SJSA1 (cell line): ENCODE measurements around the gene CCR9. TPM values are rescaled to one million over a fixed set of nuclear protein-coding genes. Genes with fewer than 3 reads are reported as not detected.

ENCODE experiments used
- DNase-seq, 2 experiments: peaks; one replicate each; pipeline ENCODE4 v3.0.0-alpha.2; 2015 to 2020; ENCODE audit warnings: low spot score in 2 of 2, low read depth in 1 of 2
- H3K27ac ChIP-seq: fragments of 250-450 bp; sonication (Bioruptor Pico); 2 replicates; pipeline ENCODE4 v1.5.1; 2020; ENCODE audit warnings: mild to moderate bottlenecking, moderate library complexity
- H3K27me3 ChIP-seq: fragments of 250-450 bp; sonication (Bioruptor Pico); replicated peaks from 2 replicates; pipeline ENCODE4 v1.5.1; 2020; ENCODE audit warnings: mild to moderate bottlenecking, moderate library complexity
- H3K36me3 ChIP-seq: fragments of 250-450 bp; sonication (Bioruptor Pico); 2 replicates; pipeline ENCODE4 v1.5.1; 2020; ENCODE audit warnings: mild to moderate bottlenecking
- H3K4me1 ChIP-seq: fragments of 250-450 bp; sonication (Bioruptor Pico); replicated peaks from 2 replicates; pipeline ENCODE4 v1.6.1; 2021; ENCODE audit warnings: mild to moderate bottlenecking
- H3K4me3 ChIP-seq: fragments of 250-450 bp; sonication (Bioruptor Pico); 2 replicates; pipeline ENCODE4 v1.5.1; 2020; ENCODE audit warnings: mild to moderate bottlenecking
- H3K9me3 ChIP-seq: fragments of 250-450 bp; sonication (Bioruptor Pico); replicated peaks from 2 replicates; pipeline ENCODE4 v1.5.1; 2020; ENCODE audit warnings: mild to moderate bottlenecking
- total RNA-seq: library from RNA; depleted of rRNA; stranded (reverse); fragments of >200 nt; shearing (Covaris generic); gene quantifications from 2 replicates; pipeline ENCODE4 v1.2.3, GENCODE V29; 2014

Gene CCR9
- total RNA-seq, 1 experiment from 2014 or later = not detected

DNA sequence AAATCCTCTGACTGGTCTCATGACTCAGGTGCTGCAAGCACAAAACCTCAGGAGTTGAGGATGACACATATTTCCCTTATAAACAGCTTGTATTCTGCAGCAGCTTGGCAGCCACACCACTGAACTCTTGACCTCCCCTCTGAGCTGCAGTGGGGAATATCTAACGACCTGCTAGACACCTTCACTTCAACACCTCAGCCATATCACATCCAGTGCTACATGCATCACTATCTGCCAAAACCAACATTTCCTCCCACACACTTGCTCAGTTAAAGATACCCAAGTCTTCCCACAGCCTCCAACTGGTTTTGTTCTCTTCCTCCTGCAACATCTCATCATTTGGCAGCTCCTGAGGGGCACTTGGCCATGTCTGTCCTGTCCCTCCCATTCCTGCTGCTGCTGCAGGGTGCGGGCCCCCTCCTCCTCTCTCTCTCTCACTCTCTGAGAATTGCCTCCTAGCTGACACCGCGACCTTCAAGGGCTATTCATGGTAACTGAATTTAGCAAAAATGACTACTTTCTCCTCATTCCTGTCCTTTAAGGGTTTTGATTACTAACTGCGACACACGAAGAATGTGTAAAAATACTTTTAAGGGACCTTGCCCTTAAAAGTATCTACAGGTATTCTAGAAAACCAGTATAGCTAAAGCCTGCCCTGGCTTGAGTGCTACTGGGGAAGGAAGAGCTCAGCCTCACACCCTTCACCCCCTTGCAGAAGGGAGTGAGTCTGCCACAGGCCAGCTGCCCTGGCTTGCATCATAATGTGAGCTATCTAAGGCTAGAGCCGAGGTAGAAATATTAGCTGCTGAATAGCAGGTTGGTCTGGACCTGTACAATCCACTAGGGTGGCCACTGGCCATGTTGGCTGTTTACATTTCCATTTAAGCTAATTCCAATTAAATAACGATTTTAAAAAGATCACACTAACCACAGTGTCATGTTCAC, 5.0 kb upstream of the CCR9 start:
- Histone ChIP-seq H3K27me3 (no peaks in the 10 kb centered on the region), H3K36me3 (no peaks in the 10 kb centered on the region), H3K4me3 (no peak overlapping the region), H3K27ac (no peak overlapping the region), H3K9me3 (no peaks in the 10 kb centered on the region), H3K4me1 (no peaks in the 10 kb centered on the region)
- no peak for DNase-seq

DNA sequence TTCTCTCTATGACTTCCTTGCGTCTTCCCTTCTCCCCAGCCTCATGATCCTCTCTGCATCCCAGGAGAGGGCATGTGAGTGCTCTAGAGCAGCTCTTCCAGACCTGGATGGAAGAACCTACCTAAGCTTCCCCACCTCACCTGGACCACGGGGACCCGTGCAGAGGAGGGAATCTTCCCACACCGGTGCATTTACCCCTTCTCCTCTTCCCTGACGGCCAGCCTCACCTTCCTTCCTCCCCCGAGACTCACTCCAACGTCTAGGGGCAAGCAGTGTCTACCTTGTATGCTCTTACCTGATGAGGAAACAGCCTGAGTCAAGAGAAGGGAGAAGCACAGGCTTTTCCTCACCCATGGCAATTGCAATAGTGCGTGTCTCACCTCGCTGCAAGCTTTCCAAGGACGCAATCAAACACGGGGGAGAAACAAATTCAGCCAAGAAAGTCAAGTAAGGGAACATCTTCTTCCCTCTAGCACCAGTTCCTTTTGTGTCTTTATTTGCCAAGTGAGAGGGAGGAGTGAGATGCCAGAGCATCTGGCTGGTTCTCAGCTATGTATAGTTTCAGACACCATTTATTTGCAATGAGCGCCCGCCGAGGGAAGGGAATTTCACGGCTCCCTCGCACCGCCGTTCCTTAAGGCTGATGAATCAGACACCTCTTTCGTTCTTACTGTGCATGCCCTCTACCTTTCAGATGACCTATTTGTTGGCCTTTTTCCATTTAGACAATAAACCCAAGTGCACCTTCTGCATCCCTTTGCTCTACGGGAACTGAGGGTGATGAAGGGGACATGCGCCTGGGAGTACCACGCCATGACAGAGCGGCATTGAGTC, 1.8 kb upstream of the CCR9 start:
- no peaks in the 10 kb centered on the region for H3K27me3 ChIP-seq
- no peaks in the 10 kb centered on the region for H3K9me3 ChIP-seq
- no peak for DNase-seq
- no peak overlapping the region for H3K27ac ChIP-seq
- H3K36me3 ChIP-seq = no peaks in the 10 kb centered on the region
- H3K4me3 ChIP-seq = no peak overlapping the region
- no peaks in the 10 kb centered on the region for H3K4me1 ChIP-seq

GRCh38 chr3:45887285-45887684, 942 bp downstream of the CCR9 start:
- Histone ChIP-seq H3K27me3 (no peaks in the 10 kb centered on the region), H3K4me1 (no peaks in the 10 kb centered on the region), H3K4me3 (no peak overlapping the region), H3K9me3 (no peaks in the 10 kb centered on the region), H3K36me3 (no peaks in the 10 kb centered on the region), H3K27ac (no peak overlapping the region)
- DNase-seq = no peak

GRCh38 chr3:45887759-45888511, 1.6 kb downstream of the CCR9 start:
- DNase-seq = no peak
- H3K27me3 ChIP-seq = no peaks in the 10 kb centered on the region
- H3K27ac ChIP-seq = no peak overlapping the region
- H3K4me1 ChIP-seq = no peaks in the 10 kb centered on the region
- no peaks in the 10 kb centered on the region for H3K9me3 ChIP-seq
- no peak overlapping the region for H3K4me3 ChIP-seq
- H3K36me3 ChIP-seq = no peaks in the 10 kb centered on the region

DNA sequence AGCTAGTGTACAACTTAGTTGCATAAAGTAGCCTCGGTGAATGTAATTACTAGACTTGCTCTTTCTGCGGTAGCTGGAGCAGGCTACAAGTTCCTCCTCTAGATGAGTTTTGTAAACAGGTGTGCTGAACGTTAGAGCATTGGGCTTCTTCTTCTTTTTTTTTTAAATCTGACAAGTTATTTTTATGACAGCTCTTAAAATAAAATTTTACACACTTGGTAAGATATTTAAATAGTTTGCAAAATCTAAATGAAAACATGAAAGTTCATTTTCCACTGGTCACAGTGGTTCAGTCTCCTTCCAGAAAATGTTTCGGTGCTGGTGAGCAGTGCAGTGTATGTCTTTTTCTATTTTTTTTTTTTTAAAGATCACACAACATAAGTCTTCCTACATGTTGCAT, 3.0 kb downstream of the CCR9 start:
- H3K9me3 ChIP-seq = no peaks in the 10 kb centered on the region
- no peaks in the 10 kb centered on the region for H3K36me3 ChIP-seq
- H3K4me3 ChIP-seq = no peak overlapping the region
- no peak for DNase-seq
- no peaks in the 10 kb centered on the region for H3K27me3 ChIP-seq
- no peaks in the 10 kb centered on the region for H3K4me1 ChIP-seq
- no peak overlapping the region for H3K27ac ChIP-seq

DNA sequence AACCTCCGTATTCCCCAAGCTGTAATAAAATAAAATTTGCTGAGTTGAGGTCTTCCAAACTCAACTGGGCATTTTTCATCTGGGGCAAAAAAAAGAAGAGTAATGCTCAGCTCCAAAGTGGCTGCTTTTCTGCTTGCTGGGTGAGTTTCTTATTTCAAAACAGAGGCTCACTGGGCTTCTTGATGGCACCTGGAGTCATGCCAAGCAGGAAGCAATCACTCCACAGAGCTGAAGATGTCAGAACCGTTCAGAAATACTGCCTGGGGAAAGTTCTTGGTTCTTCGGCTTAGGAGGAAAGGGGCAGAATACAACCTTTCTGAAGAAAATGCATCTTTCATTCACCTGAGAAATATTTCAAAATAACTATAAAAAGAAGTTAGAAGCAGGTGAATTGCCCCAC, 4.1 kb downstream of the CCR9 start:
- H3K27ac ChIP-seq = no peak overlapping the region
- DNase-seq = no peak
- H3K36me3 ChIP-seq = no peaks in the 10 kb centered on the region
- no peaks in the 10 kb centered on the region for H3K4me1 ChIP-seq
- no peaks in the 10 kb centered on the region for H3K27me3 ChIP-seq
- H3K9me3 ChIP-seq = no peaks in the 10 kb centered on the region
- no peak overlapping the region for H3K4me3 ChIP-seq

GRCh38 chr3:45892161-45892560, 5.8 kb downstream of the CCR9 start:
- Histone ChIP-seq H3K4me1 (peaks cover 12% of the 10 kb centered on the region), H3K9me3 (no peaks in the 10 kb centered on the region), H3K36me3 (no peaks in the 10 kb centered on the region), H3K4me3 (no peak overlapping the region), H3K27ac (no peak overlapping the region), H3K27me3 (no peaks in the 10 kb centered on the region)
- DNase-seq = no peak

- DNase-seq = no peak
- Histone ChIP-seq H3K4me1 (peaks cover 16% of the 10 kb centered on the region), H3K36me3 (no peaks in the 10 kb centered on the region), H3K27ac (no peak overlapping the region), H3K4me3 (no peak overlapping the region), H3K27me3 (no peaks in the 10 kb centered on the region), H3K9me3 (no peaks in the 10 kb centered on the region)
Observed at GRCh38 chr3:45894015-45894414, 7.7 kb downstream of the CCR9 start.

GRCh38 chr3:45895686-45896468, 9.5 kb downstream of the CCR9 start:
- DNase-seq = no peak
- Histone ChIP-seq H3K9me3 (no peaks in the 10 kb centered on the region), H3K36me3 (no peaks in the 10 kb centered on the region), H3K27me3 (no peaks in the 10 kb centered on the region), H3K27ac (no peak overlapping the region), H3K4me3 (no peak overlapping the region), H3K4me1 (peaks cover 16% of the 10 kb centered on the region)

- Histone ChIP-seq H3K36me3 (no peaks in the 10 kb centered on the region), H3K4me3 (no peak overlapping the region), H3K27me3 (no peaks in the 10 kb centered on the region), H3K9me3 (no peaks in the 10 kb centered on the region), H3K4me1 (peaks cover 16% of the 10 kb centered on the region), H3K27ac (no peak overlapping the region)
- DNase-seq = peak; percentile 53
Observed at GRCh38 chr3:45896956-45897355, 10.6 kb downstream of the CCR9 start.

DNA sequence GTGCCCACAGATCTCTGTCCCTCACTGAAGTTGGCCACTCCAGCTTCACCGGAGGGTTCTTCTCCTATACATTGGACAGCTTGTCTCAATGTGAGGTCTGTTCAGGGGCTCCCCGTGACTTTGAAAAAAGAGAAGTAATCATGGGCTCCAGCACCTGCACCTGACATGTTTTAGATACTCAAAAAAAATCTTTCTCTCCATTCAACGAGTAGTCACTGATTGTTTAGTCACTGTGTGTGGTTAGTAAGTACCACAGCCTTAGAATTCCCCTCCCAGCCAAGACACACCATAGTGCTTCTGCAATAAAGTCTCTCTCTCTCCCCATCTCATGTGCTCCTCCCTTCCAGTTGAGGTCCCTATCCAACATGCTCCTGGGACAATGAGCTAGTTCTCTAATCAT, 18.6 kb downstream of the CCR9 start:
- no peak for DNase-seq
- H3K27ac ChIP-seq = no peak overlapping the region

DNA sequence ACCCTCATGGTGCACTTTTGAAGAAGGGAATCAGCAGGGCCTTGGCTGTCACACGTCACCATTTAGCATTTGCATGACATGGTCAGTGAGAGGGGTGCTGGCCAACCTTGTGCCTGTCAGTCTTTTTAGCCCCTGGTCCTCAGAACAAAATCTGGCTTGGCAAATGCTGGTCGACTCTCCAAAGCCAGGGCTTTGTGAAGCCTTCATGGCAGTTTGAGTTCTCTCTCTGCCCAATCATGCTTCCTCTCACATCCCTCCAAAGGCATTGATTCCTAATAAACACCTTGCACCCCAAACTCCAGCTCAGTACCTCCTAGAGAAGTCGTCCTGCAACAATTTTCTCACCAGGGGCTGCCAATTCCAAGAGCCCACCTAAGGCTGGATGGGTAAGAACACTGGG, 19.4 kb downstream of the CCR9 start:
- Histone ChIP-seq H3K27me3 (no peaks in the 10 kb centered on the region), H3K36me3 (no peaks in the 10 kb centered on the region), H3K9me3 (0 out of 2 replicates have a peak, but pooled peaks cover 2% of the 10 kb centered on the region), H3K27ac (no peak overlapping the region), H3K4me1 (peaks cover 30% of the 10 kb centered on the region), H3K4me3 (no peak overlapping the region)
- DNase-seq = no peak

More for the DNA sequence above, 18.6 kb downstream of the CCR9 start:
- no peaks in the 10 kb centered on the region for H3K36me3 ChIP-seq
- H3K9me3 ChIP-seq = 0 out of 2 replicates have a peak, but pooled peaks cover 2% of the 10 kb centered on the region
- peaks cover 26% of the 10 kb centered on the region for H3K4me1 ChIP-seq
- H3K27me3 ChIP-seq = no peaks in the 10 kb centered on the region
- no peak overlapping the region for H3K4me3 ChIP-seq
